SH-SY5Y (cell line): ENCODE data around the gene GABRA5.

Source experiments
- GATA2 ChIP-seq: IDR thresholded peaks from 2 replicates; pipeline ENCODE4 v1.6.1; 2011; ENCODE audit warnings: mild to moderate bottlenecking, low read depth, low read length
- GATA3 ChIP-seq: IDR thresholded peaks from 2 replicates; pipeline ENCODE4 v1.6.1; 2011; ENCODE audit warnings: low read depth, mild to moderate bottlenecking, low read length, moderate library complexity

DNA sequence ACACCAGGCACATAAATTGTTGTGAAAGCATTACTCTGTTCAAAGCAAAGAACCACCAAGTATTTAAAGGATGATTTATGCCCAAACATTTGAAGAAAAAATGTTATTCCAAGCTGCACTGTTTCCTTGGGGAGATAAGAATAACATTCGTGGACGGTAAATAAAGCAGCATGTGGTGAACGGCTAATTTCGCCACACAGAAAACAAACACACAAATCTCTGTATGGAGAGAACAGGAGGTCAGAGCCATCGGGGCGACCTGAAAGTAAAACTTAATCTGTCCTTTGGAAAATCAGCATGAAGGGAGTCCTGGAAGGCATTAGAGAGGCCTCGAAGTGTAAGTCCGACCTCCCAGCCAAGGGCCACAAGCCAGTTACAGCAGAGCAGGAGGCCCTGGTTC lies 77.0 kb downstream of the GABRA5 start:
- TF ChIP-seq GATA2 (no peak), GATA3 (no peak)
